GM19099 (cell line): ENCODE measurements around the gene STXBP1.

Experiments used
- POLR2A ChIP-seq: IDR thresholded peaks from 3 replicates; pipeline ENCODE4 v1.6.1; 2011; ENCODE audit warnings: low read depth; ENCODE audit not compliant: insufficient read length; ENCODE audit errors: extremely low read depth

STXBP1 gene

DNA sequence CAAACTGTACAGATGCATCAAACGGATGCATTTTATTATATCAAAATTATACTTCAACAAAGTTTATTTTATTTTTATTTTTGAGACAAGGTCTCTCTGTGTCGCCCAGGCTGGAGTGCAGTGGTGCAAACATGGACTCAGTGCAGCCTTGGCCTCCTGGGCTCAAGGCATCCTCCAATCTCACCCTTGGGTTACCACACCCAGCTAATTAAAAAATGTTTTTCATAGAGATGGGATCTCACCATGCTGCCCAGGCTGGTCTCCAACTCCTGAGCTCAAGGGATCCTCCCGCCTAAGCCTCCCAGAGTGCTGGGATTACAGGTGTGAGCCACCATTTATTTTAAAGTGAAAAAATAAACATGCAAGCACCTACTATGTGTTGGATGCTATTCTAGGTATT lies 40.1 kb upstream of the STXBP1 start:
- no peak for TF ChIP-seq POLR2A

DNA sequence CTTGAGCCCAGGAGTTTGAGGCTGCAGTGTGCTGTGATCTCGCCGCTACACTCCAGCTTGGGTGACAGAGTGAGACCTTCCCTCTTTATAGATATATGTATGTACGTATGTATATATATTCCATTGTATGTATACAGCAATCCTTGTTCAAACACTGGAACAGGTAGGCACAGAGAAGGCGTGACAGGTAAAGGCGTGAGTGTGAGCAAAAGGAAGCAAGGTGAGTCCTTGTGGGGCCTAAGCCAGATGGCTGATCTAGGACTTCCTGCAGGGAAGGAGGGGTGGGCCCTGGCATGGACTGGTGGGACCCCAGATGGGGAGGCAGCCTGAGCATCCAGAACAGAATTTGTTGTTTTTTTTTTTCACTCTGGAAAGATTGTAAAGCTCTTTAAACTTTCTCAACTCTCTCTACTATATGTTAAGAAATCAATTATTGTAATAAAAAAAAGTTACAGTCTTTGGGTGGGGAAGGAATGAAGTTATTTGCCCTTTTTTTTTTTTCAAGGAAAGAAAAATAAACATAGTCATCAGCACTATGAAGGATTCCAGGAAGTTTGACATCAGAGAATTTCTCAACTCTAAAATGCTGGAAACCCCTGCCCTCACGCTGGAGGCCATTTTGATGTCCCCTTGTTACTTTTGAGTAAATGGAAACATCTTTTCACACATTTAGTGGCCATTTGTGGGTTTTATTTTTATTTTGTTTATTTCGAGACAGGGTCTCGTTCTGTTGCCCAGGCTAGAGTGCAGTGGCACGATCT lies 38.9 kb upstream of the STXBP1 start:
- no peak for TF ChIP-seq POLR2A

DNA sequence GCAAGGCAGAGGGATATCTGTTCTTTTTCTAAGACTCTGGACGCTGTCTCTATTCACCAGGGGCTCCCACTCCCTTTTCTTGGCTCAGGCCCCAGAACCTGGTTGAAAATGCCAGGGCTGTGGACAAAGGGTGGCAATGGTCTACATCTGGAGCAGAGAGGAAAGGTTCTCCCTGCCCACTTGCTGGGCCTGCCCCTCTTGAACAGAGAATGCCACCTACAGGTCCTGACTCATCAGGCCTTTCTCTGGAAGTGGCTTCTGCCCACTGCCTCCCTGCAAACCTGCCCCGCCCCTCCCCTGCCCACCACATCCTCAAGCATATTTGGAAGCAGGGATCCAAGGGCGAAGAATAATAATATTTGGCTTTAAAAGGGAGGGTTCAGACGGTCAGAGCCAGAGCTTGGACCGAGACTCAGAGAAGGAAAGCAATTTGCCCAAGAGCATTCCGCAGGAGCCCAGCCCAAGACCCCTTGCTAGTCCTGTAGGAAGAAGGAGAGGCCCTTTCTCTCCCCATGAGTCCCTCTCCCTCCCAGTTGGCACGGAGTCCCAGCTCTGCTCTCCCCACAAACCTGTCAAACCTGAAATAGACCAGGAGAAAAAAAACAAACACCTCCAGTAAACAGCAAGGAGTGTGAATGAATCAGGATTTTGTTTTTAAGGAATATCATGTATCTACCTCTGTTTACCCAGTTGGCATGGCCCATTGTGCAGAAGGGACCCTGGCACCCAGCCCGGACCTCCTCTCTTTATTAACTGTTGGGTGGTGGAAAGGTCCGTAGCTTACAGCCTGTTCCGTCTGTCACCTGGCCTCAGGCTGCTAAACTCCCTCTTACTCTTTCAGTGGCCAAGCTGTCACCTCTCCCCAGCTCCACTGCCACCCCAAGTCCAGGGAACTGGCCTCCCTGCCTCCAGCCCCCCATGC lies 37.7 kb upstream of the STXBP1 start:
- TF ChIP-seq POLR2A, result no peak

DNA sequence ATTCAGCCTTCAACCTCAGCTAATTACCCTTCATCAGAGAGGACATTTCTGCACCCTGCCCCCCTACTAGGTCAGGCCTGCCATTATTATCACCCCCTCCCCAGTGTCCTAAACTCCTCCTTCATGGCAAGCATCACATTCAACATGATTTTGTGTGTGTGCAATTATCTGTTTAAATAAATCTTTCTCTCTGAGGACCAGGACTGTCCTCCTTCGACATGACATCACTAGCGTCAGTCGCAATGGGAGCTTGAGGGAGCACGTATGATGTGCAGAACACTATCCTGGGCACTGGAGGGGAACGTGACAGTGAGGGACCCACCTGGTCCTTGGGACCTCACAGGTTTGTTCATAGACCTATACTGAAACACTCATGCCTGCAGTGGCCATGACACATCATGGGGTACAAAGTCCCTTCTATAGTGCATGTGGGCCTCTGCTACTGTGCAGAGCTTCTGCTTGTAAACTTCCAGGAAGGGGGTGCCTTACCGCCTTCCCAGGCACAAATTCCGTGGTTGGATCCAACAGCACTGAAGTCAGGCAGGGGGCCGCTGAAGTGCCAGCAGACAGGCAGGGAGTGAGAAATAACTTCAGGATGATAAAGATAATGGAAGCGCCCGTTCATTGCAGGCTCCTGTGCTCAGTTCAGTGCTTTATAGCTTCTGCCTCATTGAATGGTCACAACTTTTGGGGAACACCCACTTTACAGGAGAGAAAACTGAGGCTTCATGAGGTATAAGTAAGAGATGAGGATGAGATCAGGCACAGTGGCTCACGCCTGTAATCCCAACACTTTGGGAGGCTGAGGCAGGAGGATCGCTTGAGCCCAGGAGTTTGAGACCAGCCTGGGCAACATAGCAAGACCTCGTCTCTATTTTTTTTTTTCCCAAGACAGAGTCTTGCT lies 36.0 kb upstream of the STXBP1 start:
- no peak for TF ChIP-seq POLR2A

DNA sequence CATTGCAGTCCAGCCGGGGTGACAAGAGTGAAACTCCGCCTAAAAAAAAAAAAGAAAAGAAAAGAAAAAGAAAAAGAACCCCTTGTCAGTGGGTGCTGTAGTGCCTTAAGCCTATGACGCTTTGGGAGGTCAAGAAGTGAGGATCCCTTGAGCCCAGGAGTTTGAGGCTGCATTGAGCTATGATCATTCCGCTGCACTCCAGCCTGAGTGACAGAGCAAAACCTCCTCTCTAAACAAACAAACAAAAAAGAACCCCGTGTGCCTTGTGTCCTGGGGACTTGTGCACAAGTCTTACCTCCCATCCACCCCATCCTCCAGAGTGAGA lies 33.5 kb upstream of the STXBP1 start:
- no peak for TF ChIP-seq POLR2A

DNA sequence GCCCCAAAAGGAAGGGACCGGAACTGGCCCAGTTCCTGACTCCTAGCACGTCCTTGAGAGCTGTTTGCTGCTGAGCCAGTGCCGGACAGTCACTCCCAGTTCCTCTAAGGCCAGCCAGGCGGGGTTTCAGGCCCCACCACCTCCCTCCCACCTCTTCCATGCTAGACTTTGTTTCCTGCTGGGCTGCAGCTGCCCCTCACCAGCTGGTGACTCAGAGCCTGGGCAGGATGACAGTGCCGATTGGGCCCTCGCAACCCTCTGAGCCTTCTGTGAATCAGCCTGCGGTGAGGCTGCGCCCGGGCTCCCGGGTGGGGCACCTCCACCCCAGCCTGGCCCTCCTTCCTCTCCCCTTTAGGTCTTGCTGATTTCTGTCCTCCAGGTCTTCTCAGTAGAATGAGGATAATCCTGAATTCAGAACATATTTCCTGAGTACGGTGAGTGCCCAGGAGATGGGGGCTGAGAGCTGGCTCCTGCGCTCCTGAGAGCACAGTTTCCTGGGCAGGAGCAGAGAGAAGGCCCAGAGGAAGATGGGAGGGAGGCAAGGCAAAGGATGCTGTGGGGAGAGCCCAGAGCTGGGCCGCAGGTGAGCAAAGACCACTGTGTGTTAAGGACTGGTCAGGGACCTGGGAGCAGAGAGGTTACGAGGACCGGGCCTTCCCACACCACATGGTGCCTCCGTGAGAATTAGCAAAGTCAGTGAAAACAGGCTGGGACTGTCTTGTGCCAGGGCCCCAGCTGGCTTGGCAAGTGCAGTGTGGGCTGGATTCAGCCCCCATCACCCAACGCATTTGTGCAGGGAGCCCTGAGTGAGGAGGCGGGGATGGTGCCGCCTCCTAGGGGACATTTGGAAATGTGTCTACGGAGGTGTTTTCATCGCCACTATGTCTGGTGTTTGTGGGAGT lies 32.9 kb upstream of the STXBP1 start:
- no peak for TF ChIP-seq POLR2A

DNA sequence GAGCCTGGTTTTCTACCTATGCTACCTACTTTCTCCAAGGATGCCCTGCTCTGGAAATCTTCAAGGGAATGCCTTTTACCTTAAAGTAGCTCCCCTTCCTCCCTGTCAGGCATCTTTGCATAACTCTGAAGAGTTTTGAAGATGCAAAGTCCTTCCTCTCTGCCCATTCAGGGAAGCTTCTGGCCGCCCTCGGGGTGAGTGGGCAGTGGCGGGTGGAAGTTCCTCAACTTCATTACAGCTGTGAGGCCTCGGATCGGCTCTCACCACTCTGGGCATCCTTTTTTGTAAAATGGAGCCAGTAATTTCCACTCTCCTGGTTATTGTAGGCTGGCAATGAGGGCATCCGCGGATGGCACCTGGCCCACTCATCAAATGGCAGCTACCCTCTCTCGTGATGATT lies 31.7 kb upstream of the STXBP1 start:
- no peak for TF ChIP-seq POLR2A

DNA sequence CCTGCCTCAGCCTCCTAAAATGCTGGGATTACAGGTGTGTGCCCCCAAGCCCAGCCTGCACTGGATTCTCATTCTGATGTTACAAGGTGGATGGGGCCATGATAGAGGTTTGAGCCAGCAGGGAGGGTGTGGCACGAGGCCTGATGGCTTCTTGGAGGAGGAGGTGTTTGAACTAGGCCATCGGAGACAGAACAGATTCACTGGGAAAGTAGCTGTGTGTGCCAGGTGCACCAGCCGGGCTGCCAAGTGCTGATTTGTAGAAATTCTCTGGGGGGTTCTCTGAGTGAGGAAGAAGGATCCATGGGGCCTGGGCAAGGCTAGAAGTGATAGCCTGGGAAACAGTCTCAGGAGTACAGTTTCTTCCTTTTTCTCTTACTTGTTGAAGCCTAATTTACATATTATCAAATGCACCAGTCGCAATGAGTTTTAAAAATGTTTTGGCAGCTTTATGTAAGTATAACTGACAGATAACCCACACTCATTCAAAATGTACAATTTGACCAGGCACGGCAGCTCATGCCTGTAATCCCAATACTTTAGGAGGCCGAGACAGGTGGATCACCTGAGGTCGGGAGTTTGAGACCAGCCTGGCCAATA lies 31.1 kb upstream of the STXBP1 start:
- no peak for TF ChIP-seq POLR2A

DNA sequence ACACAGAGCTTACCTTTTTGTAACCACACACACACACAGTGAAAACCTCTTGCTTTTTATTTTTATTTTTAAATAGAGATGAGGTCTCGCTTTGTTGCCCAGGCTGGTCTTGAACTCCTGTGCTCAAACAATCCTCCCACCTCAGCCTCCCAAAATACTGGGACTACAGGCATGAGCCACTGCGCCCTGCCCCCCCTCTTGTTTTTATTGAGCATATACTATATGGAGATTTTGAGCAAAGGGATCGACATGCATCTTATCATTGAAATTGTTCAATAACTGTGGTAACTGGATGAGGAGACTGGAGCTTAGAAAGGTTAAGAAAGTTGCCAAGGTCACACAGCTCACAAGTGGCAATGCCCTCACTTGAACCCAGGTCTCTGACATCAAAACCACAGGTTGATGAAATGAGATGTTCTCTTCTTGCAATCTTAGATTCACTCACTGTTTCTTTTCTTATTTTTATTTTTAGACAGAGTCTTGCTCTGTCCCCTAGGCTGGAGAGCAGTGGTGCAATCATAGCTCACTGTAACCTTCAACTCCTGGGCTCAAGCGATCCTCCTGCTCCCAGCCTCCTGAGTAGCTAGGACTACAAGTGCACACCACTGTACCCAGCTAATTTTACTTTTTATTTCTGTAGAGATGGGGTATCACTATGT lies 26.8 kb upstream of the STXBP1 start:
- no peak for TF ChIP-seq POLR2A

DNA sequence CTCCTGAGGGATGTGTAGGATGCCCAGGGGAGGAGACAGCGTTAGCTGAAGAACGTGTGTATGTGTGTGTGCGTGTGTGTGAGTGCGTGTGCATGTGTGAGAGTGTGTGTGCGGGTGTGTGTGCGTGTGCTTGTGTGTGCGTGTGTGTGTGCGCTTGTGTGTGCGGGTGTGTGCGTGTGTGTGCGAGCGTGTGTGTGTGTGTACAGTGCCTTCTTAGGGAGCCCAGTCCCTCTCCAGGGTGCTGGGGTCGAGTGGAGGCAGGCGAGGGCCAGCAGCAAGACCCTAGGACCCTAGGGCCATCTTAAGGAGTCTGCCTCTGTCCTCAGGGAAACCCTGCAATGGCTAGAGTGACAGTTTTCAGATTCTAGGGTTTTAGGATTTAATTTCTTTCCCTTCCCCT lies 26.0 kb upstream of the STXBP1 start:
- no peak for TF ChIP-seq POLR2A

DNA sequence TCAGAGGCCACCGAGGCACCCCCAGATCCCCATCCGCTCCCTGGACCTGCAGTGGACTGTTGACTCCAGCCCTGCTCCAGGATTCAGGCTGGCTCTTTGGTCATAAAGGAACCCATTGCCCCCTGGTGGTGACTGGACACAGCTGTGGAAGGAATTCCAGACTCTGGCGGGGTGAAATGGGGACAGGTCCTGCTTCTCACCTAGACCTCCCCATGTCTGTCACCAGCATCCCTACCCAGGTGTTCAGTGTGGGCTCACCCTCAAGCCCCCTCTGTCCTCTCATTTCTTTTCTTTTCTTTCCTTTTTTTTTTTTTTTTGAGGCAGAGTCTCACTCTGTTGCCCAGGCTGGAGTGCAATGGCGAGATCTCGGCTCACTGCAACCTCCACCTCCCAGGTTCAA lies 25.5 kb upstream of the STXBP1 start:
- no peak for TF ChIP-seq POLR2A

DNA sequence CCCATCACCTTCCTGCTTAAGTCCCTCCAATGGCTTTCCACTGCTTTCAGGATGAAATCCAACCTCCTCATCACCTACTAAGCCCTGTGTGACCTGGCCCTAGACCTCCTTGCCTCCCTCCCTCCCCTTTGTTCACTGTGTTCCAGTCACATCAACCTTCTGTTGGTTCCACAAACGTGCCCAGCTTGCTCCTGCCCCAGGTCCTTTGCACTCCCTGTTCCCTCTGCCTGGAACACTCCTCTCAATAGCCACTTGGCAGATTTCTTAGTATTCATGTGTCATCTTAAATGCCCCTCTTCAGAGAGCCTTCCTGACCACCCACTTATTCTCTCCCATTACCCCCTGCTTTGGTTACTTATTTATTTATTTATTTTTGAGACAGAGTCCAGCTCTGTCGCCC lies 24.1 kb upstream of the STXBP1 start:
- TF ChIP-seq POLR2A, result no peak

DNA sequence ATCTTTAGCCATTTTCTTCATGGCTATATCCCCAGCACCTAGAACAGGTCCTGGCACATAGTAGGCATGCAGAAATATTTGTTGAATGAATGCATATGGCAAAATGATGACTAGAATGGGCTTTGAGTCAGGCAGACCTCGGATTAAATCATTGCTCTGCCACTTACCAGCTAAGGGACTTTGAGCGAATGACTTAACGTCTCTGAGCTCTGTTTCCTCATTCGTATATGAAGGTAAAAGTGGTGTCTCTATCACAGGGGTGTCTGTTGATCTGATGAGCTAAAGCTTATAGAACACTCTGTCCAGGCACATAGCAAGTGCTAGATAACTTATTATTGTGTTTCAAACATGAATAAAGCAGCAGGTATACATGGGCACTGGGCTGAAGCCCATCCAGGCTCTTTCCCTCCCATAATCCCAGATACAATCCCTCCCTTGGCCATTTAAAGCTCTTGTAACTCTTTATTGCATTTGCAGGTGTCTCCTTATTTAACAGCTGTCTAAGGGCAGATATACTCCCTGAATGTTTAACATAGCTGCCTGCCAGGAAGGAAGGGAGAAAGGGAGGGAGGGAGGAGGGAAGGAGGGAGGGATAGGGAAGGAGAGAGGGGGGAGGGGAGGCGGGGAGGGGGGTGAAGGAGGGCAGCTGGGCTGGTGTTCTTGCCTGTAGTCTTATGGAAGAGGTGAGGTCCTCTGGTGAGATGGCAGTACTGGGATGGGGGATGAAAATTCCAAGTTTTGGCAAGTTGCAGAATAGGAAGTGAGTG lies 23.2 kb upstream of the STXBP1 start:
- no peak for TF ChIP-seq POLR2A
